TTC549 (cell line): ENCODE data around the gene CALD1.

ENCODE experiments used
- FAIRE-seq: peaks from 2 replicates; lab custom pipeline; 2012; peaks lifted over from hg19 to GRCh38; lab: Jason Lieb, UNC

The CALD1 gene

DNA sequence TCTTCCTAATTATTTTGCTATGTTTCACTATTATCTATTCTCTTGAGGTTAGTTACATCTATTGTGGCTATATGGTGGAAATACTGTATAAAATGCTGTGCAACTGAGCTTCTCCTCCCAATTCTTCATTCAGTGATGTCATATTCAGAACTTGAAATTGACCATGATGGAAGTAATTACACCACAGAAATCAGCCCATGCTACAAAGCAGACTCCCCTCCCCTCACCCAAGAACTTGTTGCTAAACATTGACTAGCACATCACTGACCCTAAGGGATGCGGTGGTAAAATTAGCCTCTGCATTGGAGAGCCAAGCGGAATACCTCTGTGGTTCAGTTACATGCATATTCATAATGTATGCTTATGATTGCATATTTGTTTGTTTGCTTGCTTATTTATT is 8.8 kb downstream of the CALD1 start:
- FAIRE-seq: no peak

DNA sequence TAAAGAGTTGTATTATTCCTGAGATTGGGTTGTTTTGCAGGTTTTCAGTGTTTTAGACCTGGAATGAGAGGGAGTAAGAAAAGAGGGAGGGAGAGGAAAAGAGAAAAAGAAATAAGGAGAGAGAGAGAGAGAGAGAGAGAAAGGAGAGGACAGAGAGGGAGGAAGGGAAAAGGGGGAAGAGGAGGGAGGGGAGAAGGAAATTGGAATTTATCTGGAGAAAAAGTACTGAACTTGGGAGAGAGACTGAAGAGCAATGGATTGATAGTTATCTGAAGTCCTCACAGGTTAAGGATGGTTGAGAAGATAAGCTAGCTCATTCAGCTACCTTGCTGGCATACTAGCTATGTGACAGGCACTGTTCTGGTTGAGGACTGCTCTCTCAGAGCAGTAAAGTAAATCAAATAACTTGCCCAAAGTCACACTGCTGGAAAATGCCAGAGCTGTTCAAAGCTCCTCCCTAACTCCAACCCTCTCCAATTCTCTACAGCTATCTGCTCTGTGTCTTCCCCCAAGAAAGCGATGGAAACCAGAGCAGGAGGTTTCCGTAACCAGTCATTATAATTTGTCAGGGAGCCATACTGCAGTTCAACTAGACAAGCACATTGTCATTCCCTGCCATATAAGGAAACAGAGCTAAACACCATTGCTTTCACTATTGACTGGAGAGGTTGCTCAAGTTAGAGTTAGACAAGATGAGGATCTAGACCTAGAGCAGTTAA is 10.7 kb downstream of the CALD1 start:
- no peak for FAIRE-seq

DNA sequence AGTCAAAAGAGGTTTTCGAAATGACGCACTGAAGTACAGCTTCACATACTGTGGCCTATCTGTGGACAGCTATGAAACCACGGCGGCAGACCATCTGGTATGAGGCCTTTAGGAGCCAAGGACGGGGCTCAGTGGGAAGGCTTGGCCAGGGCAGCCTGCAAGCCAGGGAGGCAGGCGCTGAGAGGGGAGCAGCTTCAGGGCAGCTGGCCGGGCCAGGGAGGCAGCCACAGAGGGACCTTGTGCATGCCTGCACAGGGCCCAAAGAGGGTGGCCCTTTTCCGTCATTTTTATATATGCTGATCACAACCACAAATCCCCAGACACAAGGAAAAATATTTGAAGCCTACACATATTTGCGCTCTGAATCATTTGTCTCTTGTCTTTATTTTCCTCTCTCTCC is 13.5 kb downstream of the CALD1 start:
- FAIRE-seq: no peak

DNA sequence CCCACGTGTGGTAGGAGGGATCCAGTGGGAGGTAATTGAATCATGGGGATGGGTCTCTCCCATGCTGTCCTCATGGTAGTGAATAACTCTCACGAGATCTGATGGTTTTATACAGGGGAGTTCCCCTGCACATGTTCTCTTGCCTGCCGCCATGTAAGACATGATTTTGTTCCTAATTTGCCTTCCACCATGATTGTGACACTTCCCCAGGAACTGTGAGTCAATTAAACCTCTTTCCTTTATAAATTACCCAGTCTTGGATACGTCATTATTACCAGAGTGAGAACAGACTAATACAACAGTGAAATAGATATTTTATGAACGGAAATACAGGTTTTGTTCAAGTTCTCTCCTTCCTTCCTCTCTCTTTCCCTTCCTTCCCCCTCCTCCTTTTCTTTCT is 15.8 kb downstream of the CALD1 start:
- no peak for FAIRE-seq

DNA sequence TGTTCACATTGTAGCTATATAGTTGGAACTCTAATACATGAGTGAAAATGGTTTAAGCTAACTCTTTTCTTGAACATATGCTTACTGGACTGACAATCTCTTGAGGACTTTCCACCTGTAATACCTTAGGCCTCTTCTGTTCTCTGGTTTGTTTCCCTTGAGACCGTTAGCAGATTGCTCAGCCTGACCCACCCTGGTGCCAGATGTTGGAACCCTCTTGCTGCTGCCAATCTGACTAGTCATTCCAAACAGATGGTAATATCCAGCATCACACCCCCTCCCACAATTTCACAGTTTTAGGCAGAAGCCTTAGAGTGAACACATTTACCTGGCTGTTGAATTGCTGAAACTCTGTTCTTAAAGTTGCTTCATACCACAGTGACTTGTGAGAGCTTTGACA is 18.7 kb downstream of the CALD1 start:
- no peak for FAIRE-seq

DNA sequence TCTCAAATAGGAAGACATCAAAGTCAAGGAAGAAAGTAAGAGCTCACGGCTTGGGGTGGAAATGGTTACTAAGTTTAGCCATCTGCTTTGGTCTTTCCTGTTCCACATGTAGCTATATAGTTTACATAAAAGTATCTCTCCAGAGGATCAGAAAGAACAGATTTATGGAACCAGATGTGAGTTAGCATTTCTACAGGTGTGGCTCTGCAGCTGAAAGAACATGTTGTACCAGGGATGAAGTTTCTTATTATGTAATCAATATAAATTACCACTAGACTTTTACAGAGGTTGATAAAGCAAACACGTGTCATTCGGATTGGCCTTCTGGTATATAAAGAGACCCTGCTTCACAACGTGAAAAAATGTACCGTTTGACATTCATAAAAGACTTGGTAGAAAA is 19.9 kb downstream of the CALD1 start:
- FAIRE-seq: no peak

DNA sequence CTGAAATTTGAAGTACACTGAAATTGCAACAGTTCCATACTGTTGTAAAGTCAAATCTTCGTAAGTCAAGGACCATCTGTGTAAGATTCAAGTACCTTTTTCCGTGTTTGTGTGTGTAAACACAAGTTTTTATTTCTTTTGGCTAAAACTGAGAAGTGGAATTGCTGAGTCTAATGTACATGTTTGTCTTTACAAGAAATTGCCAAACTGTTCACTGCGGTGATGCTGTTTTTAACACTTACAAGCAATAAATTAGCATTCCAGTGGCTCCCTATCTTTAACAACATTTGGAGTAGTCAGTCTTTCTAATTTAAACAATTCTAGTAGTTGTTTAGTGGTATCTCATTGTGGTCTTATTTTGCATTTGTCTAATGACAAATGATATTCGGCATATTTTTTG is 23.3 kb downstream of the CALD1 start:
- no peak for FAIRE-seq

DNA sequence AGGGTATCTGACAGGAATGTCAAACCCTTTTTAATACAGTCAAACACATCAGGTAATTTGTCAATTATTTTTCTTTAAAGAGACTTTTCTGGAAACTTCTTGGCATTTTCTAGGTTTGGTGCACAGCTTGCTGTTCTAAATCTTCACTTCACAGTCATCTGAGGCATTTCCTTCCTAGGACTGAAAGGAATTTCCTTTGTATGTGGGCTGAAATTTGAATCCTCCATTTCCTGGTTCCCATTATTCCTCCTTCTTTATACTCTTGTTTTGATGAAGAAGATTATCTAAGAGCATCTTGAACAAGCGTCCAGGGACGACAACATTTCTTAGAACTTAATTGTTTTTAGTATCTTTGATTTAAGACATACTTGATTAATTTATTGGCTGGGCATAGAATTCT is 24.9 kb downstream of the CALD1 start:
- no peak for FAIRE-seq

DNA sequence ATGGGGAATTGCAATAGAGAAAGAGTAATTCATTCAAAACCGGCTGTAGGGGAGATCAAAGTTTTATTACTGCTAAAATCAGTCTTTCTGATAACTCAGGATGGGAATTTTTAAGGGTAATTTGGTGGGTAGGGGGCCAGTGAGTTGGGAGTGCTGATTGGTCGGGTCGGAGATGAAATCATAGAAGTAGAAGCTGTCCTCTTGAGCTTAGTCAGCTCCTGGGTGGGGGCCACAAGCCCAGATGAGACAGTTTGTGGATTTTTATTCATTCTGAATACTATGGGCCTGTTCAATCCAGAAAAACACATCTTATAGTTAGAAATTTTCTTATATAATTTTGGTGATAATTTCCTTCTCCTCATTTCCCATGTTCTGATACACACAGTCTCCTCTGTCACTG is 25.4 kb downstream of the CALD1 start:
- FAIRE-seq: no peak

DNA sequence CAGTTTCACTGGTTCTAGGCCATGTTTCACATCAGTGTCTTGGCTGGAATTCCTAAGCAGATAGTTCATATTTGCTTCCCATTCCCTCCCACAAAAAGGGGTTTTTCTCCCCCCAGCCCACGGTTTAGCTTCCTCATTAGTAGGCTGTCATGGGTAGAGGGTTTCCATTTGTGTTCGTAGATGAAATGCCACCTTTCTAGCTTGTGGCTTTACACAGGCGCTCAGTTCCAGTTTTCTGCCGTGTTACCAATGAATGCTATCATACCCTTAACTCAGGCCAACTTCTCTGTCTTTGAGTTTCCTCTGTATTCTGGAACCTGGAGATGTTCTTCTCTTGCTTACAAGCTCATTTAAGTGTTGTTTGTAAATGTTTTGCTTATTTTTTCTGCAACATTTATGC is 26.8 kb downstream of the CALD1 start:
- no peak for FAIRE-seq

DNA sequence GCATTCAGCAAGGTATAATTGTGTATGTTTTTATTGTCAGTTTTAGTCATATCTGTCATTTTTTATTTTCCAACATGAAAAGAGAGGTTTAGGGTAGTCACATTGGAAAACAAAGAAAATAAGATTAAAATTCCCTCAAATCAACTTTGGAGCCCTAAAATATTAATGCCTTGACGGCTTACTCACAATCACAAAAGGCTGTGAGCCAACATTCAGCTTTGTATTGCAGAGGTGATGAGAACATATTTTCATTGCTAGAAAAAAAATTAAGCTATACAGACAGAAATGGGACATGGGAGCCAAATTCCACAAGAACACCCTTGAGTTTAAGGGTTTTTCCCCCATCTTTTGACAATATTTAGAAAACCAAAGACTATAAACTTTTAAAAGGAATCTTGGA is 30.2 kb downstream of the CALD1 start:
- no peak for FAIRE-seq

DNA sequence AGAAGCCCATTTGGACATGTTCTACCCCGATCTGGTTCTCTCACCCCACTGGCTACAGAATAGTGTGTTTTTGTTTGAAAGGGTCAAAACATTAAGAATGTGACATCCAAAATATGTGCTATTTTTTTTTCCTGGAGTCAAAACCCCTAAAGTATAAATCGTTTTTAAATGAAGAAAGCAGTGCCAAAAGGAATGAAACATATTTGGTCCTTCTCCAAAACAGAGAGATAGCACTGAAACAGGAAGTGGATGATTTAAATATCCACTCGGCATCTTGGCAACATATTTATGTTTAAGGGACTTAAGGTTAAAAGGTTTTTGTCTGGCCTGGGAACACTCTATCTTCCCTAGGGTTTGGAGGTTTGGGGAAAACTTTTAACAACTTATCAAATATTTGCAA is 32.3 kb downstream of the CALD1 start:
- no peak for FAIRE-seq

DNA sequence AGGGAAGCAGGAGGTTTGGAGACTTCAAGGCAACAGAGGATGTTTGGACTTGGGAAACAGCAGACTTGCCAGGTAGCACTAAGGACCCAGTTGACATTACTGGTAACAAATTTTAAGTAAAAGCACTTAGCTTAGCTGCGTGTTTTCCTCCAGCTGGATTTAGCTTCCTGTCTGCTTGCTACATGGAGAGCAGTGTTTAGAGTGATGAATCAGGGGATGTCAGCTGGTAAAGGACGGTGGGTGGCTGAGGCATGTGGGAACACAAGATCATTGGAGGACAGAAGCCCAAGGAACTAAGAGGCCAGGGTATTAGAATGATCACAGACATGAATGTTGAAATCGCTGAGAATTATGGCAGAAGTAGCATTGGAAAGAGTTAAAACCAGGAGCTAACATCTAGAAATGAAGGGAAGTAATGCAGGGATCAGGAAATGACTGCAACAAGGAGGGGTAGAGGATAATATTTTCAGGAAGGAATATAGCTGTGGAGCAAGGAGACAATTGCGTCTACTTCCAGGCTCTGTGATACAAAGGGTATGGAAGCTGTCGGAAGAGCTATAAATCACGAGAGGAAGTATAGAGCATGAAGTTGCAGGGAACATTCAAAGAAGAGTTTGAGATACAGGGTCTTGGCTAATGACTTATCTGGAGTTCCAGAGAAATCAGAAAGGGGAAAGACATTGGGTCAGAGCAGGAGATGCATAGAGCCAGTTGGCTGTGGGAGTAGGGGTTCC is 34.4 kb downstream of the CALD1 start:
- FAIRE-seq: no peak

DNA sequence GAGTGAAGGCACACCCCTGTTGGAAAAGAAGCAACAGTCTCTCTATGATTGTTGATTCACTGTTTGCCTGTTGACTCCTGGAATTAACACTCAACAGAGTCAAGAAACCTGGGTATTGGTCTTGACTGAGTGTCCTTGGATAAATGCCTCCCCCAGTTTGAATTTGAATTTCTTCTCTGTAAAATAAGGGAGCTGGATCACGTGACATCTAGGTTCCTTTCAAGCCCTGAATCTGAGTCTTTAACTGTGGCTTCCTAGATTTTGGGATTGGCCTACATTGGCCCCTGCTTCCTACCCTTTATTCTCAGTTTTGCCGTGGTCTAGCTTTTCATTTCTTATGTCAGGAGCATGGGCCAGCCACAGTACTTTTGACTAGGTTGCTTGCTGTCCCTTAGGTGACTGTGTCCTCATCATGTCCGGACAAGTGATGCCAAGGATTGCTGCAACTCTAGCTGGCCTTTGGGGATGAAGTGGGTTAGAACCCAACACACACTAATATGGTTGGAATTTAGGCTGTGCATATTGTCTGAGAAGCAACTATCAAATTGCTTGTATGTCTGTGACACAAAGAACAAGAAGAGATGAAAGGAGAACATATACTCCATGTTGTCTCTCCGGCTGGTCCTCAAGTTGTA is 35.4 kb downstream of the CALD1 start:
- FAIRE-seq: no peak

DNA sequence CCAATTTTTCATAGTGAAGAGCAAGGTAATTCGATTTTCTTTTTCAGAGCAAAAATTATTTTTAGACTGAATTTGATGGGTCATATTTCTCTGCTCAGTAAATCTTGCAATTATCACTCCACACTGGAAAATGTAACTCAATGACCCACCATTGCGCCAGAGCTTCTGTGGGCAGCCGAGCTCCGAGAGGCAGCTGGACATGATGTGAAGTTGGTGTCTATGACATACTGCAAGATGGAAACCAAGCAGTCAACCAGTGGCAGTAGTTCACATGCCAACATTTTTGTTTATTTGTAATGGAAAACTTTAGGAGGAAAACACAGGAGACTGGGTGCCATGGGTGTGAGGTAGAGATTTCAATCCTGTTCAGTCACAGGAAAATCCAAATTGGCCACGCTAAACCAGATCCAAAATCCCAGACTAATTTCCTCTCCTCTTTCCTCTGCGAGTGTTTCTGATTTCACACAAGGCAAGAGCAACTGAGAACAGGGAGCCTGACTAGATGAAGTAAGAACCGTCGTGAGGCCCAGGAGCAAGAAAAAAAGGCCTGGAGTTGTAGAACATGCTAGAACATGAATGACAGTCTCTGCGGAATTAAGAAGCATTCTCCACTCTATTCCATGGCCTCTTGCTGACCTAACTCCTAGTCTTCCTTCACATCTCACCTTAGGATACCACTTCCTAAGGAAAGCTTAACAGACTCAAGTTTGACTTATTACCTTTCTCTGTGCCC is 39.3 kb downstream of the CALD1 start:
- no peak for FAIRE-seq

DNA sequence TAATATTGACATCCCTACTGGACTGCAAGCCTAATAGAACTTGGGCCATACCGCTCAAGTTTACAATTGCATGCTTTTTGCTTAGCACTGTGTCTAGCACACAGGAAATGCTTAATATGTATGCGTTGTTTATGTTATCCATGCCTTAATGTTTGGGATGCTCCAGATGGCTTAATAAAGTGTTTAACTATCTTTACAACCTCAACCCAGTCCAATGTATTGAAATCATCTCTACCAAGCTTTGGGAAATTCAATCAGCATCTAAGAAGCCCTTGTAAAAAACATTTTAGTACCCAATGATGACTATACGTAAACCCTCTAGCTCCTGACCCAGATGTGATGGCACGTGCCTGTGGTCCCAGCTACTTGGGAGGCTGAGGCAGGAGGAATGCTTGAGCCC is 40.0 kb downstream of the CALD1 start:
- FAIRE-seq: no peak

DNA sequence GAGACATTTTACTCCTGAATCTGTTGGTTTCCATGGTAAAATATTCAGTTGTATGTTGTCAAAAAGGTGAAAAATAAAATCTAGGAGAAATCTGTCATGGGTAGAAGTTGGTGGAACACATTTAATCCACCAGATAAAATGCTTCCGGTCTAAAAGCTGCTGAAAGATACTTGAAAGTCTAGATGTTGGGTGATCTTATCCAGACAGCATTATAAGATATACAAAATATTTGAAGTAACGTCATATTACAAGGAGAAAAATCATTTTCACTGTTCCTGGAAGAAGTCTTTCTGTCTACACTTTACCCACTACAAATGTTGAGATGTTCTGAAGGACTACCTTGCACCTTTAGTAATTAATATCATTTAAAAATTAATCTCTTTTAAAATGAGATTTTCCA is 40.9 kb downstream of the CALD1 start:
- FAIRE-seq: no peak

DNA sequence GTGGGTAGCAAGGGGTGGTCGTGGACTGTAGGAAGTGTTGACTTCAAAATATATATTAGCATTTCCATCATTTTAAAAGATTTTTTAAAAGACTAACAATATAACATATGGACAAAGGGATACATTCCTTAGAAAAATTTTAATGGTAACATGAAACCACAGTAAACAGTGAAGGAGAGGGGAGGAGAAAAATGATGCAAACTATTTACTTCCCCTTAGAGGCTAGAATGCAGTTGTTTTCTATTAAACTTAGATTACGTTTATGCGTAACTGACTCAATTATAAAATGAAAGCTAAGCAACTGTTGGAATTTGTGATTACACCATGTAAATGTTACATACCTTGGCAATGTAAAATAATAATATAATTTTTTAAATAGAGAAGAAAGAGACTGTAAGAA is 41.3 kb downstream of the CALD1 start:
- FAIRE-seq: no peak

DNA sequence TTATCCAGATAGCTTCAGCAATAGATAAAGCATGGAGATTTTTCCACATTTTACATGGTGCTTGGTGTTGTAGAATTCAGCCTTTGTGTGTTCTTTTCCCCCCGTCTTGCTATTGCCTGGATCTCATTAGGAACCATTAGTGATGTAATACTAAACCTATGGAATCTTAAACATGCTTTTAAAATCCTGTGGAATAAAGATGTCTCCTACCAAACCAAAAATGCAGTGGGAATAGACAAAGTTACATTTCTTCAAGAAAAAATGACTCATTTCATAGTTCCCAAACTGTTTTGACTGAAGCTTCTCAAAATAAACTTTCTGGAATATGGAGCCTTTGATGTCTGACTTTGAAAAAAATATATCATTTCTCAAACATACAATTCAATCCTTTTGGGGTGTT is 44.0 kb downstream of the CALD1 start:
- FAIRE-seq: no peak

DNA sequence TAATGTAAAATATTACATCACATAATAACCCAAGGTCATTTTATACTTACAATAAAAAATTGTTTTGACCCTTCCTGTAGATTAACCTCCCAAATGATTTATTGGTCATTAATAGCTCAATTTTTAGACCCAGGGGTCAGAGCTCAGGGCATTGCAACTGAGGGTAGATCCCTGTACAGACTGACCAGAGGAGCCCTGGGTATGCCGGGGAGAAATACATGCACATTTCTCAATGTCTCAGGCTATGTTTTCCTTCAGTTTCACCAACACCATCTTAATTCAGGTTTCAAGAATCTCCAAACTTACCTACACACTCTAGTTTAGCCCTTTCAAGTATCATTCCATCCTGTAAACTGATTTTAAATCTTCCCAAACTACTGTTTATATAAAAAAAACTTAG is 46.2 kb downstream of the CALD1 start:
- FAIRE-seq: no peak

DNA sequence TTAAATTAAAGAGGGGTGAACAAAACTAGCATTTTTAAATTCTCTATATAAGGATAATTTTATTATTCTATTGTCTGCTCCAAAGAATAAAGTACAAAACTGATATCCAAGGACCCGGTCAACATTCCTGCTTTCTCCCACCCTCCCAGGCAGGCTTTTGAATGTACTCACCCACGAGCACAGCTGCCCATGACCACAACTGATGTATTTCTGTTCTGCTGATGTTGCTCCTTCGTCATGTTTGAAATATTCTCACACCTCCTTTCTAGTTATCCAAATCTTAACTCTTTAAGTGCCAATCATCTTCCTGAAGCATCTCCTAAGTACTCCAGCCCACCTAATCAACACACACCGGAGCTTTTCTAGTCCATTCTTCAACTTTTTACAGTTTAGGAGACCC is 46.7 kb downstream of the CALD1 start:
- no peak for FAIRE-seq

DNA sequence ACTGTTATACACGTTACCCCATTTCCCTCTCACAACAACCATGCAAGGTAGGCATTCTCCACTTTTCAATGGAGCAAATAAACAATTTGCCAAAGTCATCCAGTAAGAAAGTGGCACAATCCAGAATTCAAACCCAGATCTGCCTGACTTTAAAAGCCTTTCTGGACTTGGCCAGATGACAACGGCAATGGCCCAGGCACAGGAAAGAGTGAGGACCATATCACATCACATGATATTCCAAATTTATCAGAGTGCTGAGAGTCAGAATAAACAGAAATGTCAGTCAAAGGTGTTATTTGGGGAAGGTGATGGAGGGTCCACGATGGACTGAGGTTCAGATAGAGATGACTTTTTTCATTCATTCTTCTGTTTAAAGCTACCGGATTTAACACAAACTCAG is 48.0 kb downstream of the CALD1 start:
- no peak for FAIRE-seq

DNA sequence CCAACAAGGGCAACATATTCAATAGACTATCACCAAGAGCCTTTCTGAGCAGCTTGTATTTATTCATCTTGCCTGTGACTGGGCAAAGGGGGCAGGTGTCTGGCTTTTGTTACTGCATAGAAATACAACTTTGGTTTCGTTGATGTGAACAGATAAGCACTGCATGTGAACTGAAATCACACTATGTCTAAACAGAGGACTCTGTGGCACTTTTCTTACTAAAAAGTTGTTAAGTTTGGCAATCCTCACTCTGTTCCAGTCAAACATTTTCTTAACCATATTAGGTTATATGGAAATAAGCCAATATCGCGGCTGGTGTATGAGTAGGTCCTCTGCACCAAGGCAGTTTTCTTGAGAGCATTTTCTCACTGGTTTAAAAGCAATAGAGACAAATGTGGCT is 48.5 kb downstream of the CALD1 start:
- FAIRE-seq: no peak
